HUDEP-2 (cell line): ENCODE data around the gene TMTC4.
"Not testable (repeated sequence)": the region's sequence is repeated elsewhere in the genome, so short reads cannot be mapped to it uniquely, and the experiment has no call there.

Source experiments
- DNase-seq, 76 experiments: peaks; one replicate each; lab custom pipeline; 2025; ENCODE audit not compliant: unreplicated experiment in 76 of 76; lab: John Stamatoyannopoulos, UW

TMTC4 gene, protein sequence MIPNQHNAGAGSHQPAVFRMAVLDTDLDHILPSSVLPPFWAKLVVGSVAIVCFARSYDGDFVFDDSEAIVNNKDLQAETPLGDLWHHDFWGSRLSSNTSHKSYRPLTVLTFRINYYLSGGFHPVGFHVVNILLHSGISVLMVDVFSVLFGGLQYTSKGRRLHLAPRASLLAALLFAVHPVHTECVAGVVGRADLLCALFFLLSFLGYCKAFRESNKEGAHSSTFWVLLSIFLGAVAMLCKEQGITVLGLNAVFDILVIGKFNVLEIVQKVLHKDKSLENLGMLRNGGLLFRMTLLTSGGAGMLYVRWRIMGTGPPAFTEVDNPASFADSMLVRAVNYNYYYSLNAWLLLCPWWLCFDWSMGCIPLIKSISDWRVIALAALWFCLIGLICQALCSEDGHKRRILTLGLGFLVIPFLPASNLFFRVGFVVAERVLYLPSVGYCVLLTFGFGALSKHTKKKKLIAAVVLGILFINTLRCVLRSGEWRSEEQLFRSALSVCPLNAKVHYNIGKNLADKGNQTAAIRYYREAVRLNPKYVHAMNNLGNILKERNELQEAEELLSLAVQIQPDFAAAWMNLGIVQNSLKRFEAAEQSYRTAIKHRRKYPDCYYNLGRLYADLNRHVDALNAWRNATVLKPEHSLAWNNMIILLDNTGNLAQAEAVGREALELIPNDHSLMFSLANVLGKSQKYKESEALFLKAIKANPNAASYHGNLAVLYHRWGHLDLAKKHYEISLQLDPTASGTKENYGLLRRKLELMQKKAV

DNA sequence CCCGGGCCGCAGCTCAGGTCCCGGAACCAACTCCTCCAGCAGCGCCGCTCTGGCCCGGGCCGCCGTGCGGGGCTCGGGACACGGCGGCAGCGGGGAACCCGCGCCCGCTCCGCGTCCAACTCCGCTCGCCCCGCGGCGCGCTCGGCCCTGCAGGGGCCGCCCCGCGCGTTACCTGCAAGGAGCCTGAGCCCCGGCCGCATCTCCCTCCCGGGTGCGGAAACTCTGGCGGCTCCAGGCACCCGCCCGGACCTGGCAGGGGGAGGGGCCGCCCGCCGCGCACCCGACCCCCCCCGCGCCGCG lies at the start of gene TMTC4:
Gene TMTC4 (minus strand): TSS at position 224 of the 300 bp plus-strand sequence. CDS start 4,433 bp downstream, outside the sequence.
- DNase-seq: peak in 1 of 76 experiments; percentile 52

DNA sequence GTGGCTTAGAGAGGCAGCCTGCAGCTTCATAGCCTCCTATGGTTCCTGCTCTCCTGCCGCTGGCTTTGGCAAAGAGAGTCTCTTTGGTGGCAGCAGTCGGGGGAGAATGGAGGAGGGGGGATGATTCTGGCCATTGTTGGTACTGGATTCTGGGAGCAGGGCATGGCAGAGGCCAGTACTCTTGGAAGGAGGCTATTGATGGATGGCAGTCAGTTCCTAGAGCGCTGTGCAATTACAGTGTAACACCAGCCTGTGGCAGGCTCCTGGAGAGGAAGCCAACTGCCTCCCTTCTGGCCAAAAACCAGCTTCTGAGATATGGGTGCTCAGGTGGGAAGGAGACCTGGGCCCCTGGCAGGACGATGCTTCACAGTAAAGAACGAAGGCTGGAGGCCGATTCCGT lies 47.9 kb upstream of the TMTC4 start:
- DNase-seq: no peak

DNA sequence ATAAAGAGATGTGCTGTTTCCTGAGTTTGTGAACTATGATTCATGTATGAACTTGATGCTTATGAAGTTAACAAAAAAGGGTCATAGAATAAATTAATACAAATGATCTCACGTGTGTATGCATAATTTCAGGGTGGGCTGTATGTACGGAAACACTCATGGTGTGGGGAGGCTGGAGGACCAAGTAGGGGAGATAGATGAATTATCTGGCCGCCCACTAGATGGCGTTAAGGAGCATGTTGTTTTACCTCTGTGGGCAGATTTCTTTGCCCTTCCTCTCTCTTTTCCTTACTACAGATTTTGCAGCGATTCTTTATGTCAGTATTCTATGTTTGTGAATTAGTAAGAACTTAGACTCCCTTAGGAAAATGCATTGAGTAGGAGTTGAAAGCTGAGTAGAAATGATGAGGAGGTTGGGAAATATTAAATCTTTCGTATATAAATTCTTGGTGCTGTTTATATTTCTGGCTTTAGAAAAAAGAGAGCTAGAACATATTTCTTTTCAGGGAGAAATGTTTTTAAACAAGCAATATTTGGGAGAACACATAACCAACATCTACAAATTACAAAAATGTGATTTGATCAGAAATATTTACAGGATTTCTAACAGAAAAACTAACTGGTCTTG lies 47.4 kb upstream of the TMTC4 start:
- DNase-seq: peak in 30 of 76 experiments; percentile 0 to 53 (median 16)

DNA sequence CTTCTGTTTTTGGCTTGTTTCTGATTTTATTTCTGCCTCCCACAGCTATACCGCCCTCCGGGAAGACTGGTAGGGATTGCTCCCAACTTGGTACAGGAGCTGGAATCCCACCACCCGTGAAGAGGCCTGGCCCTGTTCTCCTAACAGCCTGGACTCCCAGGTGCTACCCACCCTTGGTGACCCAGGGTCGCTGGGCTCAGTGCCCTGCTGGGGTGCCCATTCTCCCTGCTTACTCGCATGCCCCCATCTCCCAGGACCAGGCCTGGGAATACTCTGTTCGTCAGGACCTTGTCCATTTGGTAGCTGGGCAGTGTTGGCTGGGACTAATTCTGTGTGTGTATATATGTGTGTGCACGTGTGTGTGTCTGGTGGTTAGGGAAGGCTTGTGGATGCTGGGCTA lies 41.0 kb upstream of the TMTC4 start:
- DNase-seq: no peak

GRCh38 chr13:100714478-100714877 lies 39.9 kb upstream of the TMTC4 start:
- DNase-seq: no peak

GRCh38 chr13:100710176-100710575 lies 35.6 kb upstream of the TMTC4 start:
- DNase-seq: no peak

DNA sequence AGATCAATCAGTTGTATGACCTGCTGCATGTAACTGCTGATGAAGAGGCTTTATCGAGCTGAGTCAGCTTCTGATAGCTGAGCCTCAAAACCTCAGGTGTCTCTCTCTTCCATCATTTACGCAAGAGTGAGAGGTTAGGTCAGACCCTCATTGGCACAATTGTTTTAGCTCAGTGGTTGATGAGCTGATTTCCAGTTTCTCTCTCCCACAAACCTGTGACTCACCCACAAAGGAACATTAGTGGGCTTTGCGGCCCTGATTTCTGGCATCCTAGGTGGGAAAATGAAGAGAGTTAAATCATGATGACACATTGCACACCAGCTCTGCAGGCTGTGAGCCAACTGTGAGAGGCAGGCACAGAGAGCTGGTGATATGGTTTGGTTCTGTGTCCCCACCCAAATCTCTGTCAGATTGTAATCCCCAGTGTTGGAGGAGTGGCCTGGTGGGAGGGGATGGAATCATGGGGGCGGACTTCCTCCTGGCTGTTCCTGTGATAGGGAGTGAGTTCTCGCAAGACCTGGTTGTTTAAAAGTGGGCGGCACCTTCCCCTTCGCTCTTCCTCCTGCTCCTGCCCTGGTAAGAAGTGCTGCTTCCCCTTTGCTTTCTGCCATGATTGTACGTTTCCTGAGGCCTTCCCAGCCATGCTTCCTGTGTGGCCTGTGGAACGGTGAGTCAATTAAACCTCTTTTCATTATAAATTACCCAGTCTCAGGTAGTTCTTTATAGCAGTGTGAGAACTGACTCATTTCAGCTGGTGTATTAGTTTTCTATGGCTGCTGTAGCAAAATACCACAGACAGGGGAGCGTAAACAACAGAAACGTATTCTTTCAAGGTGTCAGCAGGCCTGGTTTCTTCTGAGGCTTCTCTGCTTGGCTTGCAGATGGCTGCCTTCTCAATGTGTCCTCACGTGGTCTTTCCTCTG lies 33.5 kb upstream of the TMTC4 start:
- DNase-seq: no peak

GRCh38 chr13:100698331-100698730 lies 23.7 kb upstream of the TMTC4 start:
- not testable (repeated sequence) for DNase-seq

DNA sequence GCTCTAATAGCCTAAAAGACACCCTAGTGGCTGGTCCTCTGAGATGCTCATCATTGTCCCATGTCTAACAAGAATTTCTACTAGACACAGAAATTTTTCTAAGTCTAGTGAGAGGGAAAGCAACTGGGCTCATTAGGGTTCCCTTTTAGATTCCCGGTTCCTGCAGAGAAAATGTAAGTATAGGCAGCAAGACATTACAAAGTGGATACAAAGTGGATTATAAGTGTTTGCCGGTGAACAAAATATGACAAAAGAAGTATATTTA lies 20.8 kb upstream of the TMTC4 start:
- DNase-seq: no peak

- peak in 19 of 76 experiments; percentile 0 to 27 (median 7) for DNase-seq
These were observed 20.3 kb upstream of the TMTC4 start for GRCh38 chr13:100694722-100695508.

- no peak for DNase-seq
These were observed 14.6 kb upstream of the TMTC4 start for GRCh38 chr13:100689191-100689590.

DNA sequence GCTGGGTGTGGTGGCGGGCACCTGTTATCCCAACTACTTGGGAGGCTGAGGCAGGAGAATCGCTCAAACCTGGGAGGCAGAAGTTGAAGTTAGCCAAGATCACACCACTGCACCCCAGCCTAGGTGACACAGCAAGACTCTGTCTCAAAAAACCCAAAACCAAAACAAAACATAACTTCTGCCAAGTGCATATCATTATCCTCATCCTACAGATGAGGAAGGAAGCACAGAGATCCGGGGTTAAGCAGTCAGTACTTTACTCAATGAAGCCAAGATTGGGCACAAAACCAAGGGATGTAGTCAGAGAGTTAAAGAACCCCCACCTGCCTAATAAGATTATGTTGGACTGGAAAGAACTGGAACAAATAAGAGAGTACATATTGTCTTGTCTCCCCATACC lies 5.5 kb upstream of the TMTC4 start:
- no peak for DNase-seq

GRCh38 chr13:100677128-100677527 lies 2.5 kb upstream of the TMTC4 start:
- not testable (repeated sequence) for DNase-seq

DNA sequence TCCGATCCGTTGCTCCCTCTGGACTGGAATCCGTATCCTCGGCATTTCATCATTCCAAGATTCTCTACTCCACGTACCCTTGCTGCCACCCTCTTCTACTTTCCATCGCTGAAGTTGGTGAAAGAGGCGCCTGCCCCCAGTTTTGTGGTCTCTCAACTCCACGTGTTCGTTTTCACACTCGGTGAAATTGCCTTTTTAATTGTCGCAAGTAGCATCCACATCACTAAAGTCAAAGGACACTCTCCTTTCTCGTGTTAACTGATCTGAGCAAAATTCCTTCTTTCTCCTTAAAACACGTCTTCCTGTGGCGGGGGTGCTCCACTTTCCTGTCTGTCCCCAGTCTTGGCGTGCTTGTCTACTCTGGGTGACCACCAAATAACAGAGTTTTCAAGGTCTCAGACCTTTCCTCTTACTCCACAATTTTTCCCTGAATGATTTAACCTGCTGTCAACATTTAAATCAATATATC lies 1.1 kb upstream of the TMTC4 start:
- DNase-seq: no peak

DNA sequence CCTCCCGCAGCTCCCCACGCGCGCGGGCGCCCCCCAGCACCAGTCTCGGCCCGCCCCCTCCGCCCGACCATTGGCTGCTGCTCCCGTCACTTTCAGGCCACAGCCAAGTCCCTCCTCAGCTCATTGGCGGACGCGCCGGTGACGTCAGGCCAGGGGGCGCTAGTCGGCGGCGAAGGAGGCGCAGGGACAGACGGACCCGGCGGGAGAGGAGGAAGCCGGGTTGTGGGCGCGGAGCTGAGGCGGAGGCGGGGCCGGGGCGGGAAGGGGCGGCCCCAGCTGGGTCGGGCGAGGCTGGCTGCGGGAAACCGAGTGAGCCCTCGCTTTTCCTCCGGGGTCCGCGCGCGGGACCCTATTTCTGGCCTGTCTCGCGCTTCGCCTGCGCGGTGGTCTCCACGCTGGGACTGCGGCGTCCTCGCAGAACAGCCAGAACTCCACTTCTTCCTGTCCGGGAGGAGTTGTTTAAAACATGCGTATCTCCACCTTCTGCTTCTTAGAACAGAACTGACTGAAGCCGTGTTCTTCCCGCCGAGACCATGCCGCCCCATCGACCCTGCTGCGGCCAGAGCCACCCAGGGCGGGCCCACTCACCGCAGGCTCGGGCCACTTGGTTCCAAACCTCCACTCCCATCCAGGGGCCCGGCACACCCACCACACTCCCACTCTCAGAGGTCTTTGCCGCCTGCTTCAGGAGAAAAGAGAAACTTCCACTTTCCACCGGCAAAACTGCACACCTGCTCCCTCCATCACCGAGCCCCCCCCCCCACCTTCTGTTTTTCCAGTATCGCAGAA lies 471 bp upstream of the TMTC4 start:
- DNase-seq: peak; percentile 66 to 99 (median 98)

DNA sequence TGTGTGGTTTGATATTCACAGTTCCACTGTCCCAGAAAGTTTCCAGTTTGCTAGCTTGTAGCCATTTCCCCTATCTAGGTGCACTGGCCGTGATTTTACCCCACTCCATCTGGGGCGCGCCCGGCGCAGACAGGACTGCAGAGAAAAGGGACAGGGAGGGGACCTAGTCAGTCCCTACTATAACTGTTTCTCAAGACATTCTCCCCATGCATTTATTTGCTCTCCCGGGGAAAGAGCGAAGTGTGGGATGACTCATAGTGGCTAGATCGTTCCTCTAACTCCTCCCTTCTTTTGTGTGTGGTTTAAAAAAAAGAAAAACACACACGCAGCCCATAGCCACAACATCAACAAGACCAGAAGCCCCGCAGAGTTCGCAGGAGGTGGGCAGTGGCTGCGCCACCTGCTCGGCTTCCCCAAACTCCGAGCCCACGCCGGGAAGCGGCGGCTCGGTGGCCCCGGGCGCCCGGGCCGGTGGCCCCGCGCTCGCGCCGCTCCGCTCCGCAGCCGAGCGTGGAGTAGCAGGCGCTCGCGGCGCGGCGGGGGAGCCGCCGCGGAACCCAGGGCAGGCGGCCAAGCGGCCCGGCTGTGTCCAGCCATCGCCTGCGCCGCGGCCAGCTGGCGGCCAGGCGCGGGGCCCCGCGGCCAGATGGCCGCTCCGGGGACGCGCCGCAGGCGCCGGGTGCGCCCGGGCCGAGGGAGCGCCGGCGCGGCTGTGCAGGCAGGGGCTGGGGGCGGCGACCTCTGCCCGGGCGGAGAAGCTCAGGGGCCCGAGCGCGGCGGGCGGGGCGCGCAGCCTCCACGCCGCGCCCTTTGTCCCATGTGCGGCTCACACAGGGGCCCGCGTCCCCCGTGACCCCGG lies 653 bp downstream of the TMTC4 start:
- DNase-seq: peak in 55 of 76 experiments; percentile 1 to 51 (median 17)

GRCh38 chr13:100673376-100673712 lies 1.3 kb downstream of the TMTC4 start:
- DNase-seq: peak in 4 of 76 experiments; percentile 2 to 26 (median 11)
